Skin of body (tissue), 2 donors: ENCODE data around the gene APEH. TPM values are rescaled to one million over a fixed set of nuclear protein-coding genes. Genes with fewer than 3 reads are reported as not detected.

Experiments
- DNase-seq: peaks from one replicate; lab custom pipeline; 2025; lab: John Stamatoyannopoulos, UW
- total RNA-seq: library from RNA; depleted of rRNA; stranded (reverse); fragments of >200 nt; gene quantifications from one replicate; pipeline ENCODE4 v1.2.3, GENCODE V29; 2014

Gene APEH
- total RNA-seq, 1 donor from 2014 or later = 41.8 TPM

GRCh38 chr3:49650177-49650576, 24.0 kb upstream of the APEH start:
- DNase-seq = no peak

GRCh38 chr3:49650637-49651036, 23.5 kb upstream of the APEH start:
- no peak for DNase-seq

GRCh38 chr3:49652218-49652902, 21.8 kb upstream of the APEH start:
- no peak for DNase-seq

- no peak for DNase-seq
Measured at GRCh38 chr3:49652903-49653415, 21.2 kb upstream of the APEH start.

- DNase-seq = no peak
Measured at GRCh38 chr3:49653621-49654020, 20.5 kb upstream of the APEH start.

- DNase-seq = no peak
Measured at GRCh38 chr3:49654176-49654825, 19.9 kb upstream of the APEH start.

GRCh38 chr3:49654955-49655556, 19.1 kb upstream of the APEH start:
- no peak for DNase-seq

- DNase-seq = no peak
Measured at GRCh38 chr3:49655731-49656285, 18.3 kb upstream of the APEH start.

GRCh38 chr3:49656541-49657112, 17.5 kb upstream of the APEH start:
- DNase-seq = no peak

GRCh38 chr3:49657208-49657915, 16.8 kb upstream of the APEH start:
- DNase-seq = no peak

GRCh38 chr3:49658711-49659110, 15.4 kb upstream of the APEH start:
- no peak for DNase-seq

- DNase-seq = no peak
Measured at GRCh38 chr3:49659756-49660155, 14.4 kb upstream of the APEH start.

- no peak for DNase-seq
Measured at GRCh38 chr3:49661281-49661680, 12.9 kb upstream of the APEH start.

- no peak for DNase-seq
Measured at GRCh38 chr3:49662021-49662420, 12.1 kb upstream of the APEH start.

- no peak for DNase-seq
Measured at GRCh38 chr3:49662720-49663413, 11.3 kb upstream of the APEH start.

- no peak for DNase-seq
Measured at GRCh38 chr3:49663831-49664230, 10.3 kb upstream of the APEH start.

GRCh38 chr3:49664300-49664699, 9.9 kb upstream of the APEH start:
- DNase-seq = no peak

GRCh38 chr3:49665822-49666519, 8.2 kb upstream of the APEH start:
- no peak for DNase-seq

GRCh38 chr3:49666592-49666991, 7.6 kb upstream of the APEH start:
- no peak for DNase-seq
